ENCODE data around the gene ANKAR.
"Not testable (repeated sequence)": the region's sequence is repeated elsewhere in the genome, so short reads cannot be mapped to it uniquely, and the experiment has no call there.

The ANKAR gene

GRCh38 chr2:189661148-189661956 is 13.1 kb upstream of the ANKAR start, which contains the start of gene ASNSD1:
Gene ASNSD1, plus strand, starts transcription at chr2:189661459. Its CDS starts 4,674 bp downstream, at chr2:189666133.
- peak; percentile 98 to 99 for DNase-seq

DNA sequence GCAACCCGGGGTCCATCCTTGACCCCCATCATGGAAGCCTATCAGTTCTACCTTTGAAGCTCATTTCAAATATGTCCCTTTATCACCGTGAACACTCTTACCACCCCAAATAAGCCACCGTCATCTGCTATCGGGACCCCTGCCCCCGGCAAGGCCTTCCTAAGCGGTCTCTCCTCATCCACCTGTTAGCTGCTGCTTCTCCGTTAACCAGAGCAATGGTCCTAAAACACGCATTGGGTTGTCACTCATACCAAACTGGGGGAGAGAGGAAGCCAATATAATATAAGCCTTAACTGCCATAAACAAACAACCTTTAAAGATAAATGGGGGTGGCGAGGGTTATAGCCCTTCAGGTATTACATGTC is 12.5 kb upstream of the ANKAR start:
- no peak for DNase-seq

DNA sequence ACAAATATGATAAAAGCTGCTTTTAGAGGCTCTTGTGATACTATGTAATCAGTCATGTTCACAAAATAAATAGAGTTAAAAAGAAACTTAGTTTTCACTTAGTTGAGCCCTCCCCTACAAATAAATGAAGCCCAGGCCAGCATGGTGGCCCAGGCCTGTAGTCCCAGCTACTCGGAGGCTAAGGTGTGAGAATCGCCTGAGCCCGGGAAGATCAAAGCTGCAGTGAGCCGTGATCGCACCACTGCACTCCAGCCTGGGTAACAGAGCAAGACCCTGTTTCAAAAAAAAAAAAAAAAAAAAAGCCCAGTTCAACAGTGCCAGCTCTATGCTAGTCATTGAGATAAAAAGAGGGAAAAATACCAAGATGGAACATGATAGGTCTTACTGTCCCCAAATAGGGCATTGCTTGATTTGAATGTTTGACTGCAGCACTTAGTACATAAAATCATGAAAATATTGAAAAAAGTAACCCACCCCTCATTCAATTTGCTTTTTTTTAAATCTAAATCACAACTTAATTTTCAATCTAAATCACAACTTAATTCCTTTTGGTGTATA is 11.7 kb upstream of the ANKAR start:
- DNase-seq: no peak

- not testable (repeated sequence) for DNase-seq
These were observed 11.2 kb upstream of the ANKAR start for GRCh38 chr2:189663319-189663718.

GRCh38 chr2:189669913-189670312 is 4.6 kb upstream of the ANKAR start:
- DNase-seq: no peak

GRCh38 chr2:189673661-189674373 is 653 bp upstream of the ANKAR start:
- DNase-seq: no peak

DNA sequence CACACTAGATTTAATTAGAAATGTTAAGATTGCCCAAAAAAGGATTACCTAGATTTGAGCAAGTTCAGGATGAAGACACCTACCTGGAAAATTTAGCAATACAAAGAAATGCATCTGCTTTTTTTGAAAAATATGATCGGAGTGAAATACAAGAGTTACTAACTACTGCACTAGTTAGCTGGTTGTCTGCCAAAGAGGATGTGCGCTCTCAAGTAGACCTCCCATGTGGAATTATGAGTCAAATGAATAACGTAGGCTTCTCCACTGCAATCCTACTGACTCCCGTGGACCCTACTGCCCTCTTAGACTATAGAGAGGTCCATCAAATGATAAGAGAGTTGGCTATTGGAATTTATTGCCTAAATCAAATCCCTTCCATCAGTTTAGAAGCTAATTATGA is 2.0 kb downstream of the ANKAR start:
- no peak for DNase-seq

DNA sequence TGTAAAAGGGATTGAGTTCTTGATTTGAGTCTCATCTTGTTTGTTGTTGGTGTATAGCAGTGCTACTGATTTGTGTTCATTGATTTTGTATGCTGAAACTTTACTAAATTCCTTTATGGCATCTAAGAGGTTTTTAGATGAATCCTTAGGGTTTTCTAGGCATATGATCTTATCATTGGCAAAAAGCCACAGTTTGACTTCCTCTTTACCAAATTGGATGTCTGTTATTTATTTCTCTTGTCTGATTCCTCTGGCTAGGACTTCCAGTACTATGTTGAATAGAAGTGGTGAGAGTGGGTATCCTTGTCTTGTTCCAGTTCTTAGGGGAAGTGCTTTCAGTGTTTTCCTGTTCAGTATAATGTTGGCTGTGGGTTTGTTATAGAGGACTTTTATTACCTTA is 4.8 kb downstream of the ANKAR start:
- no peak for DNase-seq

DNA sequence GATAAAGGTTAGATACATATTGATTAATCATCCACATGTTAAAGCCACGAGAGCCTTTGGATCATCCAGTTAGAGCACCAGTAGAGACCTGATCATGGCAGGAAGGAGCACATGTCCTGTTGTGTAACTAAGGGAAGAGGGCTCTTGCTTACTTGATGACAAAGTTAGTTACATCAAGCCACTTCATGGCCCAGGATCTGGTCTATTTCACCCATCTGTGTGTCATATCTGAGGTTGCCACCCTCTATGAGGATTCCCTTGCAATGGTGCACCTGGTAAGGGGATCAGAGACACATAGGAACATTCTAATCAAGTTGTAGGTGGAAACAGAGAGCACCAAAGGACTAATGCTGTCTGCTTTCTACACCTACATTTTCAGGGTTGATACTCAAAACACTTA is 6.7 kb downstream of the ANKAR start:
- no peak for DNase-seq

DNA sequence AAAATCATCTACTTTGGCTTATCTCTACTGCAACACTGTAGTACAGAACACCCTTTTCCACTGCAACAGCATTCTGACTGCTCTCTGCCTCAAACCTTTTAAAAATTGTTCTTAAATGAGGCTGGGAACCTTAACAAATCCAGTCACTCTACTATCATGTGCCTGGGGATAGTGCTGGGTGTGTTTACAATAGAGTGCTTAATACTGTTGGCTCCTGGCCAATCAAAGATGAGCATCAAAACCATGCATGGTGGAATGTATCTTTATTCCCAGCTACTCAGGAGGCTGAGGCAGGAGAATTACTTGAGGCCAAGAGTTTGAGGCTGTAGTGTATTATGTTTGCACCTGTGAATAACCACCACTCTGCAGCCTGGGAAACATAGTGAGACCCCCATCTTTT is 7.4 kb downstream of the ANKAR start:
- DNase-seq: no peak

- no peak for DNase-seq
These were observed 8.9 kb downstream of the ANKAR start for GRCh38 chr2:189683348-189683747.

DNA sequence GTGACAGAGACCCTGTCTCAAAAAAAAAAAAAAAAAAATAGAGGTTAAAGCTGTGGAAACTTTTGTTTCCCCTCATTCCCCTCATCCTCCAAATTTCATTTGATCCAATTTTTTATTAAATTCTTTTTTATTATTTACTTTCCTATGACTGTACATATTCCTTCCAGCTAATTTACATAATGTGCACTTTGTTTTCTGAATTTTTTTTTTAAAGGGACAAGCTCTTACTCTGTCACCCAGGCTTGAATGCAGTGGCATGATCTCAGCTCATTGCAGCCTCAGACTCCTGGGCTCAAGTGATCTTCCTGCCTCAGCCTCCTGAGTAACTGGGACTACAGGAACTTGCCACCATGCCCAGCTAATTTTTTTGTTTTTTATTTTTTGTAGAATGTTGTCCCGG is 10.3 kb downstream of the ANKAR start:
- no peak for DNase-seq

- DNase-seq: no peak
These were observed 11.2 kb downstream of the ANKAR start for GRCh38 chr2:189685540-189686229.

DNA sequence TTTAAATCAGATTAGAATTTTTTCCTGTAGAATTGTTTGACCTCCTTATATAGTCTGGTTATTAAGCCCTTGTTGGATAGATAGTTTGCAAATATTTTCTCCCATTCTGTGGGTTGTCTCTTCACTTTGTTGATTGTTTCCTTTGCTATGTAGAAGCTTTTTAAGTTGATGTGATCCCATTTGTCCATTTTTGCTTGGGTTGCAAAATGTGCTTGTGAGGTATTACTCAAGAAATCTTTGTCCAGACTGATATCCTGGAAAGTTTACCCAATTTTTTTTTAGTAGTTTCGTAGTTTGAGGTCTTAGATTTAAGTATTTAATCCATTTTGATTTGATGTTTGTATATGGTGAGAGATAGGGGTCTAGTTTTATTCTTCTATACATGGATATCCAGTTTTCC is 13.3 kb downstream of the ANKAR start:
- not testable (repeated sequence) for DNase-seq

DNA sequence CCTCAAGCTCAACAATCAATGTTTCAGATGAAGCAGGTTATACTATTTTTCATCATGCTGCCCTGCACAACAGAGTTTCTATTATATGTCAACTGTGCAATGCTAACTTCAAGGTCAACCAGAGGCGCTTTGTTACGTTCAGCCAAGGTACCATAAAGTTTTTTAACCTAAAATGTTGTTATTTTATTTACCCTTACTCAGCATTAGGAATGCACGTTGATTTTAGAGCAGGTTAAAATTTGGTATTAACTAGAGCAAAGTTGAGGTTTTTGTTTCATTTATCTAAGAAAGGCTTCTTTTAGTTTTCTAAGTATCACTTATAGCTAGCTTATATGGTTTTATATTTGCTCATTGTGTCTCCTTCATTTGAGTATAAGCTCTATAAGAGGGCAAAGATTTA is 21.8 kb downstream of the ANKAR start:
- no peak for DNase-seq

GRCh38 chr2:189698020-189698887 is 23.8 kb downstream of the ANKAR start:
- peak; percentile 21 to 60 for DNase-seq

GRCh38 chr2:189700681-189701080 is 26.2 kb downstream of the ANKAR start:
- DNase-seq: no peak

GRCh38 chr2:189702071-189702470 is 27.6 kb downstream of the ANKAR start:
- DNase-seq: no peak

DNA sequence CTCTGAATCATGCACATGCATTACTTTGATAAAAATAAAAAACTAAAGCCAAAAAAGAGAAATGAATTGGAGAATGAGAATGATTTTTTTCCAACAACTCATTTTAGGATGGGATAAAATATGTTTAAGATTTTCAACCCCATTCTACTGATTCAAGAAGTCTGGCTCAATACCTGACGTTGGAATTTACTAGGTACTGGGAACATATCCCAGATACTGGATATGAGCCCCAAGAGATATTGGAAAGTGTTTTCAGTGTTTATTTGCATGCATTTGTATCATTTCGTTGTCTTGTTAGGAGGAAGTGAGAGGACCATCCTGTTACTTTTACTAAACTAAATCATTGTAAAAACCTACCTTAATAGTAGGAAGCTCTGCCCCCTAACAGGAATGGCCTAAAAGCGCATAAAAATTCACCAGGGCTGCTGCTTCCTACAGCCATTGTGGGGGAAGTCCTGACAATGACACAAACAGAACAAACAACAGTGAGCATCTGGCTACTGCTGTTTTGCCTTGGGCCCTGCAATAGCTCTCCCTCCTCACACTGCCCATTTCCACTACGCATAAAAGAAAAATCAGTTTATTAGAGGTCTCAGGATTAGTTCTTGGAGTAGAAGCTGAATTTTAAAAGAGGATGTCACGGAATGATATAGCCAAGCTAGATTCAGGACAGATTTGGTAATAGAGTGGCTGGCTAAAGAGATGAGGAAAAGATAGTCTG is 35.2 kb downstream of the ANKAR start:
- no peak for DNase-seq

- not testable (repeated sequence) for DNase-seq
These were observed 43.1 kb downstream of the ANKAR start for GRCh38 chr2:189717593-189717992.

- no peak for DNase-seq
These were observed 45.1 kb downstream of the ANKAR start for GRCh38 chr2:189719571-189719970.

DNA sequence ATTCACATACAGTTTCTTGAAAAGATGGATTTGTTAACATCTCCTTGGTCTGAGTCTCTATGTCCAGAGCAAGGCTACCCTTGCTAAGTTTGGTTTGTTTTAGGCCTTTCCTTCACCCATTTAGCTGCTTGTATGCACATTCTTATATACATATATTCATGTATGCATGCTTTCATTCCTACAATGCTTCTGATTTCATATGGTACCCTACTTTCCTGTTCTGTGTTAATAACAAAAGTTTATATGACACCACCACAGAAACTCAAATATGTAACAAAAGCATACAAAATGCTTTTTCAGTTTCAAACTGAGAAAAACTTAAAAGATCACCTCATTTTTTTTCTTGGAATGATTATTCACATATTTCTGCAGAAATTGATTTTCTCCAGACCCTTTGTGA is 48.7 kb downstream of the ANKAR start:
- no peak for DNase-seq
